Measurements from ENCODE around the gene AIFM3. TPM values are rescaled to one million over a fixed set of nuclear protein-coding genes. Genes with fewer than 3 reads are reported as not detected.

Gene AIFM3
- total and polyA plus RNA-seq, 2 experiments from 2014 or later = 0.45 to 1.5 TPM

DNA sequence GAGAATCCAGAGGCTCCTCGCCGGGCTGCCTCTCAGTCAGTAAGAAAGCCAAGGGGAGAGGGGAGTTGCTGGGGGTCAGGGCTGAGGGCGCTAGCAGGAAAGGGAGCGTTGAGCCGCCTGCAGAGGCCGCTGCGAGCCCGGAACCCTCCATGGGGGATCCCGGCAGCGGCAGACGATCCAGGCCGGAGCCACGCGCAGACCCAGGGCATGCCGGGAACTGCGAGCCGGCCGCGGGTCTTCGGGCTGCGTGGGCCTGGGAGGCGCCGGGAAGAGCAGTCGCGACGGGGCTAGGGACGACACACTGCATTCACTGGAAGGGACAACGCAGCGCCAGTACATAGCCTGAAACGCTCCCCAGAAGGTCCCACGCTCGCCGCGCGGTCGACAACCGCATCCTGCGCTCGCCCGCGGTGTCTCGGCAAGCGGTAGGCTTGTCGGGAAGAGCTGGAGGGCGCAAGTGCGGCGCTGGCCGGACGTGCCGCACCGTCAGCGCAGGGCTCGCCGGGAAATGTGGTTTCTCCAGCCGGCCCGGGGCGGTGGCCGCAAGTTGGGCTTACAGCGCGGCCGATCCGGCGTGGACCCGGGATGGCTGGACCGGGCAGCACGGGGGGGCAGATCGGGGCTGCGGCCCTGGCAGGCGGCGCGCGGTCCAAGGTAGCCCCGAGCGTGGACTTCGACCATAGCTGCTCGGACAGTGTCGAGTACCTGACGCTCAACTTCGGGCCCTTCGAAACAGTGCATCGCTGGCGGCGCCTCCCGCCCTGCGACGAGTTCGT, 14.9 kb downstream of the AIFM3 start, which contains the start of gene LZTR1:
Gene LZTR1, plus strand, starts transcription at position 511 of the 776 bp plus-strand sequence. Its CDS starts 75 bp downstream, at position 586.
- H4K20me1 ChIP-seq (replicated peaks; ENCODE audit: insufficient read depth) = no peaks in the 10 kb centered on the region
- no peaks in the 10 kb centered on the region for H3K27me3 ChIP-seq (ENCODE audit: insufficient read depth)
- no peaks in the 10 kb centered on the region for H3F3A ChIP-seq (replicated peaks; ENCODE audit: low read depth)
- peak within 1 kb of the TSS; percentile 93 for H3K4me3 ChIP-seq
- 0 out of 2 replicates have a peak within 1 kb of the TSS, but pooled peaks have one; percentile 79 for H3K27ac ChIP-seq (ENCODE audit: low read depth)
- no peak for TF ChIP-seq EZH2 (IDR thresholded peaks at IDR 0.05; ENCODE audit: low read depth, unreplicated experiment)
- no peak for TF ChIP-seq ZNF114 (CRISPR knock-in tag; IDR thresholded peaks at IDR 0.05)
- TF ChIP-seq, protein P1, sequence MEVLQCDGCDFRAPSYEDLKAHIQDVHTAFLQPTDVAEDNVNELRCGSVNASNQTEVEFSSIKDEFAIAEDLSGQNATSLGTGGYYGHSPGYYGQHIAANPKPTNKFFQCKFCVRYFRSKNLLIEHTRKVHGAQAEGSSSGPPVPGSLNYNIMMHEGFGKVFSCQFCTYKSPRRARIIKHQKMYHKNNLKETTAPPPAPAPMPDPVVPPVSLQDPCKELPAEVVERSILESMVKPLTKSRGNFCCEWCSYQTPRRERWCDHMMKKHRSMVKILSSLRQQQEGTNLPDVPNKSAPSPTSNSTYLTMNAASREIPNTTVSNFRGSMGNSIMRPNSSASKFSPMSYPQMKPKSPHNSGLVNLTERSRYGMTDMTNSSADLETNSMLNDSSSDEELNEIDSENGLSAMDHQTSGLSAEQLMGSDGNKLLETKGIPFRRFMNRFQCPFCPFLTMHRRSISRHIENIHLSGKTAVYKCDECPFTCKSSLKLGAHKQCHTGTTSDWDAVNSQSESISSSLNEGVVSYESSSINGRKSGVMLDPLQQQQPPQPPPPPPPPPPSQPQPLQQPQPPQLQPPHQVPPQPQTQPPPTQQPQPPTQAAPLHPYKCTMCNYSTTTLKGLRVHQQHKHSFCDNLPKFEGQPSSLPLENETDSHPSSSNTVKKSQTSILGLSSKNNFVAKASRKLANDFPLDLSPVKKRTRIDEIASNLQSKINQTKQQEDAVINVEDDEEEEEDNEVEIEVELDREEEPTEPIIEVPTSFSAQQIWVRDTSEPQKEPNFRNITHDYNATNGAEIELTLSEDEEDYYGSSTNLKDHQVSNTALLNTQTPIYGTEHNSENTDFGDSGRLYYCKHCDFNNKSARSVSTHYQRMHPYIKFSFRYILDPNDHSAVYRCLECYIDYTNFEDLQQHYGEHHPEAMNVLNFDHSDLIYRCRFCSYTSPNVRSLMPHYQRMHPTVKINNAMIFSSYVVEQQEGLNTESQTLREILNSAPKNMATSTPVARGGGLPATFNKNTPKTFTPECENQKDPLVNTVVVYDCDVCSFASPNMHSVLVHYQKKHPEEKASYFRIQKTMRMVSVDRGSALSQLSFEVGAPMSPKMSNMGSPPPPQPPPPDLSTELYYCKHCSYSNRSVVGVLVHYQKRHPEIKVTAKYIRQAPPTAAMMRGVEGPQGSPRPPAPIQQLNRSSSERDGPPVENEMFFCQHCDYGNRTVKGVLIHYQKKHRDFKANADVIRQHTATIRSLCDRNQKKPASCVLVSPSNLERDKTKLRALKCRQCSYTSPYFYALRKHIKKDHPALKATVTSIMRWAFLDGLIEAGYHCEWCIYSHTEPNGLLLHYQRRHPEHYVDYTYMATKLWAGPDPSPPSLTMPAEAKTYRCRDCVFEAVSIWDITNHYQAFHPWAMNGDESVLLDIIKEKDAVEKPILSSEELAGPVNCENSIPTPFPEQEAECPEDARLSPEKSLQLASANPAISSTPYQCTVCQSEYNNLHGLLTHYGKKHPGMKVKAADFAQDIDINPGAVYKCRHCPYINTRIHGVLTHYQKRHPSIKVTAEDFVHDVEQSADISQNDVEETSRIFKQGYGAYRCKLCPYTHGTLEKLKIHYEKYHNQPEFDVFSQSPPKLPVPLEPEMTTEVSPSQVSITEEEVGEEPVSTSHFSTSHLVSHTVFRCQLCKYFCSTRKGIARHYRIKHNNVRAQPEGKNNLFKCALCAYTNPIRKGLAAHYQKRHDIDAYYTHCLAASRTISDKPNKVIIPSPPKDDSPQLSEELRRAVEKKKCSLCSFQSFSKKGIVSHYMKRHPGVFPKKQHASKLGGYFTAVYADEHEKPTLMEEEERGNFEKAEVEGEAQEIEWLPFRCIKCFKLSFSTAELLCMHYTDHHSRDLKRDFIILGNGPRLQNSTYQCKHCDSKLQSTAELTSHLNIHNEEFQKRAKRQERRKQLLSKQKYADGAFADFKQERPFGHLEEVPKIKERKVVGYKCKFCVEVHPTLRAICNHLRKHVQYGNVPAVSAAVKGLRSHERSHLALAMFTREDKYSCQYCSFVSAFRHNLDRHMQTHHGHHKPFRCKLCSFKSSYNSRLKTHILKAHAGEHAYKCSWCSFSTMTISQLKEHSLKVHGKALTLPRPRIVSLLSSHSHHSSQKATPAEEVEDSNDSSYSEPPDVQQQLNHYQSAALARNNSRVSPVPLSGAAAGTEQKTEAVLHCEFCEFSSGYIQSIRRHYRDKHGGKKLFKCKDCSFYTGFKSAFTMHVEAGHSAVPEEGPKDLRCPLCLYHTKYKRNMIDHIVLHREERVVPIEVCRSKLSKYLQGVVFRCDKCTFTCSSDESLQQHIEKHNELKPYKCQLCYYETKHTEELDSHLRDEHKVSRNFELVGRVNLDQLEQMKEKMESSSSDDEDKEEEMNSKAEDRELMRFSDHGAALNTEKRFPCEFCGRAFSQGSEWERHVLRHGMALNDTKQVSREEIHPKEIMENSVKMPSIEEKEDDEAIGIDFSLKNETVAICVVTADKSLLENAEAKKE (CRISPR knock-in tag; IDR thresholded peaks at IDR 0.05) = no peak
- peak; percentile 55 for TF ChIP-seq CREB1 (CRISPR knock-in tag; IDR thresholded peaks at IDR 0.05; ENCODE audit: low read depth)
- no peak for TF ChIP-seq EZH2phosphoT487 (IDR thresholded peaks at IDR 0.05; ENCODE audit: unreplicated experiment)
- peak; percentile 53 to 67 for TF ChIP-seq CTCF (conservative IDR thresholded peaks at IDR 0.05; ENCODE audit: low read depth in 2 of 2)
- no peak for TF ChIP-seq NANOG (IDR thresholded peaks at IDR 0.05; ENCODE audit: borderline replicate concordance)
- no peak for TF ChIP-seq STAT1 (IDR thresholded peaks at IDR 0.05; ENCODE audit: unreplicated experiment)
- peak; percentile 99 for TF ChIP-seq POLR2AphosphoS5 (IDR thresholded peaks at IDR 0.05; ENCODE audit: low read depth)
- peak; percentile 86 for TF ChIP-seq ETS1 (IDR thresholded peaks at IDR 0.05)
- peak; percentile 76 for ATAC-seq
- no peaks in the 10 kb centered on the region; the same call in 1 of the 2 replicates for H3K36me3 ChIP-seq (ENCODE audit: insufficient read depth)
- Mint-ChIP-seq H3K4me1 (peaks cover 15% of the 10 kb centered on the region), H3K9me3 (peaks cover 20% of the 10 kb centered on the region), H3K4me3 (peak within 1 kb of the TSS; percentile 95), H3K36me3 (ENCODE audit: low read depth) (peaks cover 10% of the 10 kb centered on the region; the same call in 1 of the 3 replicates), H3K27ac (peak within 1 kb of the TSS; percentile 70), H3K27me3 (ENCODE audit: insufficient read depth, low read depth, poor library complexity) (peaks cover 27% of the 10 kb centered on the region)
- peak within 1 kb of the TSS; percentile 97 for H3K4me2 ChIP-seq
- no peaks in the 10 kb centered on the region for H3K79me2 ChIP-seq (replicated peaks; ENCODE audit: insufficient read depth)
- peak; percentile 90 for DNase-seq (ENCODE audit: low spot score)
- H3K9me2 ChIP-seq (ENCODE audit: insufficient read depth) = 0 out of 2 replicates have a peak, but pooled peaks cover 6% of the 10 kb centered on the region
- peaks cover 11% of the 10 kb centered on the region; the same call in 1 of the 2 replicates for H3K4me1 ChIP-seq (ENCODE audit: insufficient read depth)
- peak within 1 kb of the TSS; percentile 98 for H2AFZ ChIP-seq
